Activated CD8-positive, alpha-beta memory T cell treated with anti-CD3 and anti-CD28 coated beads, Interleukin-2, amount 50 U/mL, for 1 hour (primary cell): Measurements from ENCODE around the gene ANKRD6.

ENCODE experiments used
- DNase-seq: peaks from one replicate; pipeline ENCODE4 v3.0.0-alpha.2; 2020; ENCODE audit errors: extremely low read depth

ANKRD6 gene

DNA sequence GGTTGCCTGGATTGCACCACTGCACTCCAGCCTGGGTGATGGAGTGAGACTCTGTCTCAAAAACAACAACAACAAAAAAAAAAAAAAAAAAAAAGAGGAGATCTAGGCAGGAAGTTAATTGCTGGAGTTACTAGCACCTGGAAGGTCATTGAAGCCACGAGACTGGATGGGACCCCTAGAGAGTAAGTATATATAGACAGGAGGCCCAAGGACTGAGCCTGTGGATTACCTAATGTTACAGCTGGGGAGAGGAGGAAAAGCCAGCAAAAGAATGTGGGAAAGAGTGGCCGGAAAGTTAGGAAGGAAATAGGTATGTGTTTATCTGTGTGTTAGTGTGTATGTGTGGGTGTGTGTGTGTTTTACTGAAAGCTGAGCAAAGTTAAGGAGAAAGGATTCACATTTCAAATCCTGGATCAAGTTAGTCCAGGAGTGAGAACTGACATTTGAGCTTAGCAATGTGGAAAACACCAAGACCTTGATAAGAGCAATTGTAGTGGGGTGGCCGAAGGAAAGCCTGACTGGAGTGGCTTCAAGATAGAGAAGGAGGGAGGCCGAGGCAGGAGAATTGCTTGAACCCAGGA lies 38.4 kb downstream of the ANKRD6 start:
- DNase-seq: no peak

DNA sequence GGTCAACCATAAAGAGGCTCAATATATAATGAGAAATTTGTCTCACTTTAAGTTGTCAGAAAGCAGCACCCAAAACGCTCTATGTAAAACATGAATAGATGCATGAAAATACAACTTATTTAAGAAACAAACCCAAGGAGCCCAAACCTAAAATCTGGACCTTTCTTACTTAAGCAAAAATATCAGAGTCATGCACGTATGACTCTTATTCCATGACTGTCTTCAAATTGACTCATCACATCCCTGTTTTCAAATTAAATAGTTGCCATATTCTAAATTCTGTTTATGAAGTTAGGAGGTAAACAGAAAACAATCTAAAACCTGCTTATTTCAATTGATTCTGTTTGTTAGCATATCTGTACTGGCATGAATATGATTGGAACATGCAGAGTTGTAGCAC lies 42.1 kb downstream of the ANKRD6 start:
- no peak for DNase-seq

DNA sequence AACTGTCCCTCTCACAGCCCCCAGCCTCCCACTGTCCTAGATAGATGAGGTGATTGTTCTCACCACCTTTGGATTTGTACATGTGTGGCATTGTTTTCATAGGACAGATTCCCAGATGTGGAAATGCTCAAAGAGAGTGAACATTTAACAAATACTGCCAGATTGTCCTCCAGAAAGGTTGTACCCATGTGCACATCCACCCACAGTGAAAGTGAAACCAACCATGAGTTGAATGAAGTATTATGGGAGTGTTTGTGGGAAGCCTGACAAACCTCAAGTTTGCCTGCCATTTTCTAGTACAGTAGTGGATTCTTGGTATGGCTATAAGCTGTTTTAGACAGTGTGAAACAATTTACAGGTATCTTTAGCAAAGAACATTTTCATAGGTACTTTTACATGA lies 42.7 kb downstream of the ANKRD6 start:
- DNase-seq: no peak

DNA sequence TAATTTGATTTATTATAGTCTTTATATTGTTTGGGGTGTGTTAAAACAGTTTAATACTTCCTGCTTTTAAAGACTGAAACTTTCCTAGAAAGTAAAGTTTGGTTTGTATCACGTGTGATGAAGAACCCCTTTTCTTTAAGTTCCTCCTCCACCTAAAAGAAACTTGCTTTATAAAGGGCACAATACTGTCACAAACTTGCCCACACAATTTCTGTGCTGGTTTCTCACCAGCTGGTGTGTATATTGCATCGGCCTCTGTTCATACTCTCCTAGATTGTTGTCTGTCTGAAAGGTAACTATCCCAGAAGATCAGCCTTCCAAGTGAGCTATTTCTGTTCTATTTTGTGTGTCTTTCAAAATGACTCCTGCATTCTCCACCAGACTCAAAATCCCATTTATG lies 46.9 kb downstream of the ANKRD6 start:
- DNase-seq: no peak

DNA sequence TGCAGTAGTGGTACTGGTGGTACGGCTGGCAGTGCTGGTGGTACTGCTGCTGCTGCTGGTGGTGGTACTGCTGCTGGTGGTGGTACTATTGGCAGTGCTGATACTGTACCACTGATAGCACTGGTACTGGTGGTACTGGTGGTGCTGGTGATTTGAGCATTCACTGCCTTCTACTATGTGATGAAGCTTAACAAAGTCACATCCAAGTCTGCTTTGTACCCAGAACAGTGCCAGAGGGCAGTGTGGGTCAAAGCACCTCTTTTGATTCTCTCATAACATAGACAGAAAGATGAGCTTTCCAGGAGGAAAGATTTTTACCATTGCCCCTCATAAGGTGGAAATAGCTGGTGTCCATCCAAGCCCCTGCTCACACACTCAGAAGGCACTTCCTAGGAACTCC lies 48.7 kb downstream of the ANKRD6 start:
- DNase-seq: no peak

DNA sequence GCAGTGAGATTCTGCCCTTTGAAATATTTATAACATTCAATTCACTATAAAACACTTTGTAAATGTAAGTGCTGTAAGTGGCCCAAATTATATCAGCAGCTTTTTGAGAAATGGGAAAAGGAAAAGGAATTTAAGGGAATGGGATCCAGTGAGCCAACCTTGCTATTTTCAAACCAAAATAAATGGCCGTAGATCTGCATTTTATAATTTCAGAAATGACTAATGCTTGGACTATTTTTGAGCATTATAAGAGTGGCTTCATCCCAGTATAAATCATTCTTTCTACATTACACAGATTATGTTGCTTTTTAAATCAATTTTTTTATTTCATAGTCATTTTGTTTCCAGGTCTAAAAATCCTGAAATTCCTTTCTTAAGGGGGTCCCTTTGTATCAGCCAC lies 49.2 kb downstream of the ANKRD6 start:
- DNase-seq: no peak

DNA sequence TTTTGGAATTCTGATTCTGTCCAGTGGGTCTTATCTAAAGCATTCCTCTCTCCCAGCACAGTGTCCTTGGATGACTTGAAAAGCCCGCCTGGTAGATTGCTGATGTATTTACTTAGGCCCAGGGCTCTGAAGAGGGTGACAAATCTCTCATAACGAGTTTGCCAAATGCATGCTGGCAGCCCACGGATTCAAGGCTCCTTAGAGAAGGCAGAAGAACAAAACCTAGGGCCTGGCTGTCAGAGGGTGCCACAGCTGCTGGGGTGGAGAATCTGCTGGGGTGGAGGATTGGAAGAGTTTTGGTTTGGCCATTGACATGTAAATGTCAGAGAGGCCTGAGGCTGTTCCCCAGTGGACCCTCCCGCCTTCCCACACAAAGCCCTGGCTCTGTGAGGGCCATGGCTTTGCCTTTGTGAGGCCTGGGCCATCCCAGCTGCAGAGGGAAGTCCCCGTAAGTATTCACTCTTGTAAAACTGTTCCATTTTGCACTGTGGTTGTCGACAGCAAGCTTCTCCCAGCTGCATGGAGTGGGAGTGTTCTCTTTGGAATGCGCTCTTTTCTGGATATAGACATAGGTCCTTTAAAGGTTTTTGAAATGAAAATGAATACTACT lies 50.3 kb downstream of the ANKRD6 start:
- DNase-seq: no peak

DNA sequence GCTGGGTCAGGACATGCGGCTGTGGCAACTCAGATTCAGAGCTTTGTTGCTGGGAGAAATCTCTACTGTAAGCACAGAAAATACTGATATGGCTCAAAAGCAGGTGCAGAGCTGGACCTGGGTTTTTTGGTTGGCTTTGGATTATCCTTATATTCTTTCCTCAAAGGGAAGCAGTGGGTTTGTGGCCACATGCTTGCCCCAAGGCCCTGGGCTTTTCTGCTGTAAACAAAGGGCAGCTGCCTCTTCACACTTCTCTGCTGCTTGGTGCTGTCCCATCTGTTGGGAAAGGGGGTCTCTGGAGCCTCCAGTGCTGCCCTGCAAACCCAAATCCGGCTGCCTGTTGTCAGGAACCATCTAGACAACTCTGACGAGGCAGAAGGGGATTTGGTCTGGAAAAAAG lies 52.4 kb downstream of the ANKRD6 start:
- no peak for DNase-seq

DNA sequence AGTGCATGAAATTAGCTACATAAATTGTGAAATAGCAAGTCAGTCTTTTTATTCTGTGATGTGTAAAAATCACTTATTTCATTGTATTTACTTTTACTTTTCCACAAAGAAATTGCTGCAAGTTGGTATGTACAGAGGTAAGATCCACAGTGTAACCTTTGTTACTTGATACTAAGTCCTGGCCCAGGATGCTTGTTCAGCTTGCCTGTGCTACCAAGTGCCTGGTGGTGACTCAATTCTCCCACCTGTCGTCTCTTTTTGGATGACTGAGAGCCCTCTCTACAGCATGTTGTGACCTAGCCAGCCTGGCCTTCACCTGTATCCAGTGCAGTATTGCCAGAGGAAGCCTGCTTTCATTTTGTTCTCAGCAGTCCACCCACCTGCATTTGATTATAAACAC lies 54.9 kb downstream of the ANKRD6 start:
- no peak for DNase-seq

DNA sequence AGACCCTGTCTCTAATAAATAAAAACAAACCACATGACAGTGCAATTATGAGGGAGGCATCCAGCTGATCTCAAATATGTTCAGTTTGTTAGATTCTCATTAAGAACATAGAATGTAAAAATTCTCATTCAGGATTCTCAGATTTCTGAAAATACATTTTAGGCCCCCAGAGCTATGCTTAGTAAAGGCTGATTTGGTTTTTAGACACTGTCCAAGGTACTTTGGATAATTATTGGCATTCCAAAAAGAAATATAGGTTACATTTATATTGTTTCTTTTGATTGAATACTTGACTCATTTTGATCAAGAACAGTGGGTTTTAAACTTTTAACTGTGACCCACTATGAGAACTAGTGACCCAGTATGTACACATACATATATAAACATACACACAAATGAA lies 55.5 kb downstream of the ANKRD6 start:
- no peak for DNase-seq

DNA sequence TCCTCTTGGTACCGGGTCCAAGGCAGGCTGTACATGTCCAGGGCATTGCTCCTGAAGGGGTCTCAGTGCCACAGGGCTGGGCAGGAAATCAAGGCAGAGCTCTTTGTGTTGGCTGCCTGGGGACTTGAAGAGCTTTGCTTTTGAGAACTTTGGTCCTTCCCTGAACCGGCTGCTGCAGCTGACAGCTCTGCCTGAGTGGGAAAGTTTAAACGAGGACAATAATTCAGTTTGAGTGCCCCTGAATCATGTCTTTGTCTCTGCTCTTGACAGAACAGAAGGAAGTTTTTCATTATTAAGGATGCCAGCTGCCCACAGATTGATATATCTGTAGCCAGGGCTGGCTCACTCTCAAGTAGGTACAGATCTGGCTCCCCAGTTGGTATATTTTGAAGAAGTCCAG lies 56.1 kb downstream of the ANKRD6 start:
- no peak for DNase-seq

DNA sequence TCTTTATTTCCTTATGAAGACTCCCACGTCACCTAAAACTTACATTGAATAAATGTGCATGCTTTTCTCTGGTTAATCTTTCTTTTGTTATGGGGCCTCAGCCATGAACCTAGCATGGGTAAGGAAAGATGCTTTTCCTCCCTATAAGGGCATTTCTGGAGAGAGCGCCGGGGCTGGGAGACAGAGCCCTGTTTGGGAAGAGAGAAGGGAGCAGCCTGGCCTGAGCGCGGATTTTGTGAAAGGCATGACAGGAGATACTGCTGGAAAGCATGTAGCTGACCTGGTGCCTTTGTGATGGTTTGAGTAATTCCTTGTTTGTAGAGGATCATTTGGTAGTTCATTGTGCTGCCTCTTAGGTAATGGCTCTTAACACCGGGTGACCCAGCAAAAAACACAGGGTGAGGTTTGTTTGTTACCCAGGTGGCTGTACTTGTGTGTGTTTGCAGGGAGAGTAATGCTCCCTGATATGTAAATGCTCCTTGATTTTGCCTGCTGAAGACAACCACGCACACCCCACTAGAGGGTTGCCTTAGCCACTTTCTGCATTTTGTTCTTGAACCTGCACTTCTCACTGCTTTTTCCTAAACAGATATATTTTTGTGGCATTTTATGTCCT lies 59.2 kb downstream of the ANKRD6 start:
- DNase-seq: no peak

DNA sequence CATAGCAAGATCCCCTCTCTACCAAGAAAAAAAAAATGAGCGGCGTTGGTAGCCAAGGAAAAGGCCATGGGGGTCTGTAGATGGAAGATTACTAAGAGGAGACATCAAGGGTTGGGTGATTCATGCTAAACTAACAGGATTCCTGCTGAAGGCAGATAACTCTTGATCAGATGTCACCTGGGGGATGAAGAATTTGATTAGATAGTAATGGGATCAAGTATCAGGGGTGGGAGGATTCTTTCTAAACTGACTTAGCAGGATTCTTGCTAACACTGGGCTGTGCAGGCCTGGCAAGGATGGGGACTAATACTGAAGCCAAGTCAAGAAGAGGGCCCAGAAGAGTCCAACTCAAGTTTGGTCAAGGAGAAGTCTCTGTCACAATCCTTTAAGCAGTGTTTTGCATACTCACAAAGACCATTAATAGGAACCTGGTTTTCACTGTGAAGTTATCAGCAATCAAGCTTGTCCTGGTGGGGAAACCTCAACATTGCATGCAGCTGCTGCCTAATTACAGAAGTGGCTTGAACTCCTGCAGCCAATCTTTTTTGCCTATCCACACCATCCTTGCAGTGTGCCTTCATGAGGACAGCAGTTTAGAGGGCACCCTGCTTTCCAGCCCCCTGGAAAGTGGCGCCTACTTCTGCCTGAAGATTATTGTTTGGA lies 61.3 kb downstream of the ANKRD6 start:
- DNase-seq: no peak

DNA sequence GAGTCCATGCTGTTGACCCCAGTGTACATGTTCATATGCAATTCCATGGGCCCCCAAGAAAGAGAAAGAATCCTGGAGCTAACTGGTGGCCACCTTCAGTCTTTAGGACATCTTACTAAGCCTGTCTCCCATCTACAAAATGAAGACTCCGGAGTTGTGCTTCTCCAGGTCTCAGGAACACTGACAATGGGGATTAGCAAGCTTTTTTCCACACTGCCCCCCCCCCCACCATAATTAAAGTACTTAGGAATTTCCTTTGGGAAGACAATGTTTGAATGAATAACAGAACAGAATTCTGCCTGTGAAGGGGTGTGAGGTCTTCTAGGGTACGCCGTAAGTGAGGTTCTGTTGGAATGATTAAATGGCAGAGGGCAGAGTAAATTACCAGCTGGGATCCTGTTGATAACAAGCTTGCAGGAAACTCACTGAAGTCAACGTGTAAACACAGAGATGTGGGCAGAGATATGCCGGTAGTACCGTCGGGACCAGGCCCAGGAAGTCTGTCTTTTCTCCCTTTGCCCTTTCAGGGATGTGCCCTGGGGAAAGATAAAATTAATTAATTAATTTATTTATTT lies 63.1 kb downstream of the ANKRD6 start:
- DNase-seq: no peak

DNA sequence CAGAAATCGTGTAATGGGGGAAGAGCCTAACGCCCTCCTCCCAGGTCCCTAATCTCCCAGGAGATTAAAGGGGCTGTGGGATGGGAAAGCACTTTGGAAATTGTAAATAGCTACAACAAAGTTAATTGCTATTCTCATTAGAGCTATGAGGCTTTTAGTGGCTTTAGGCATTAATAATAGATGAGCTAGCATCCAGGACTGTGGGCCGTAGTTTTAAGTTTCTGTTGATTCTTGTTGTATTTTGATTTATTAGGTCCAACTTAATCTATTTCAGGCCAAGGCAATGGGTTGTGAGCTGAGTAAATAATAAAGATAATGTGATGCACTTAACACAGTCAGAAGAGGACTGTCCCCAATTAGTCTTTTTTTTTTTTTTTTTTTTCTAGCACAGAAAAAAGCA lies 67.7 kb downstream of the ANKRD6 start:
- no peak for DNase-seq

DNA sequence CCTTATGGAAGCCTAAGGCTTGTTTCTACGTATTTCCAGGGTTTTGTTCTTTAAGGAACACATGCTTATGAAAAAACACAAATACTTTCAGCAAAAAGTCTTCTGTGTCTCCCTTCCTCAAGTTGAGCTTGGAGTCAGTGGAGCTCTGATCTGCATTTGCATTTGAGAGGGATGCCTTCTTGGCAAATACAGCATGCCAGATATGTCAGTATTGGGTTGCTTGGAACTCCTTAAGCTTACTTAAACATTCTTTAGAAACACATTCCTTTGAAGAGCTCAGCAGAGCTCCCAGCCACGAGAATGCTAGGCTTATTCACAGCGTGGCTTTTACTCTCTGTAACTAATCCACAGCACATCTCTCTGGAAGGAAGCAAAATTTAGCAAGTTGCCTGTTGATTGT lies 68.3 kb downstream of the ANKRD6 start:
- DNase-seq: no peak

DNA sequence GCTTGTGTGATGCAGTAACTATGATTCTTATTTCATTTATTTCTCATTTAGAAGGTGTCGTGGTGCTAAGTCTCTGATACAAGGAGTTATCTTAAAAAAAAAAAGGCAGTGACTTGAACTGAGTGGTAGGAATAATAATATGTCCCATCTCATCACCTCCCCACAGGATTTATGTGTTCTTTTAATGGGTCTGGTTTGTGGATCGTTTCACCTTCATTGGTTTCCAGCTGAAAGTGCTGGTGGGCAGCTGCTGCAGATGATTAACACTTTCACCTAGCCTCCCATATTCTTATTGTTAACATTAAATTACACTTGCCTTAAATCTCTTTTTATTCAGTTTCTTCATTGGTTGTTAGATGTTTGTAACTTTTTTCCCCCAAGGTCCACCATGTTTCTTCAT lies 68.8 kb downstream of the ANKRD6 start:
- no peak for DNase-seq

DNA sequence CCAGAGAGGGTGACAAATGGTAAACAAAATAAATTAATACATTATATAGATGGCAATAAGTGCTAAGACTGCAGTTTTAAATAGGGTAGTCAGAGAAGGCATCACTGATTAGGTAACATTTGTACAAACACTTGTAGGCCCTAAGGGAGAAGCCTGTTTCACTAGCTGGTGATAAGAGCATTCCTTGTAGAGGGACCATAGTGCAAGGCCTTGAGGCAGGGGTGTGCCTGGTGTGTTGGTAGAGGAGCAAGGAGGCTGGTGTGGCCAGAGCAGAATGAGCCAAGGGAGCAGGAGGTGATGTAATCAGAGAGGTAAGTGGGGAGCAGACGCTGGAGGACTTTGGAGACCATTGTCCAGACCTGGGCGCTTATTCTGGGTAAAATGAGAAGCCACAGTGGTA lies 70.7 kb downstream of the ANKRD6 start:
- DNase-seq: no peak

DNA sequence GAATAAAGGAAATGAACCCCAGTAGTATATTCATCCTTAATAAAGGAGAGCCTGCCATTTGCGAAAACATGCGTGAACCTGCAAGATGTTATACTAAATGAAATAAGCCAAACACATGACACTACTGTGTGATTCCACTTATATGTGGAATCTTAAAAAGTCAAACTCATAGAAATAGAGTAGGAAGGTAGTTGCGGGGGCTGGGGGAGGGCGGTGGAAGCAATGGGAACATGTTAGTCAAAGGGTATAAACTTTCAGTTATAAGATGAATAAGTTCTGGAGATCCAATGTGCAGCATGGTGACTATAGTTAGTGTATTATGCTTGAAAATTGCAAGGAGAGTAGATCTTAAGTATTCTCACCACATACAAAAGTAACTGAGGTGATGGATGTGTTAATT lies 72.9 kb downstream of the ANKRD6 start:
- no peak for DNase-seq

DNA sequence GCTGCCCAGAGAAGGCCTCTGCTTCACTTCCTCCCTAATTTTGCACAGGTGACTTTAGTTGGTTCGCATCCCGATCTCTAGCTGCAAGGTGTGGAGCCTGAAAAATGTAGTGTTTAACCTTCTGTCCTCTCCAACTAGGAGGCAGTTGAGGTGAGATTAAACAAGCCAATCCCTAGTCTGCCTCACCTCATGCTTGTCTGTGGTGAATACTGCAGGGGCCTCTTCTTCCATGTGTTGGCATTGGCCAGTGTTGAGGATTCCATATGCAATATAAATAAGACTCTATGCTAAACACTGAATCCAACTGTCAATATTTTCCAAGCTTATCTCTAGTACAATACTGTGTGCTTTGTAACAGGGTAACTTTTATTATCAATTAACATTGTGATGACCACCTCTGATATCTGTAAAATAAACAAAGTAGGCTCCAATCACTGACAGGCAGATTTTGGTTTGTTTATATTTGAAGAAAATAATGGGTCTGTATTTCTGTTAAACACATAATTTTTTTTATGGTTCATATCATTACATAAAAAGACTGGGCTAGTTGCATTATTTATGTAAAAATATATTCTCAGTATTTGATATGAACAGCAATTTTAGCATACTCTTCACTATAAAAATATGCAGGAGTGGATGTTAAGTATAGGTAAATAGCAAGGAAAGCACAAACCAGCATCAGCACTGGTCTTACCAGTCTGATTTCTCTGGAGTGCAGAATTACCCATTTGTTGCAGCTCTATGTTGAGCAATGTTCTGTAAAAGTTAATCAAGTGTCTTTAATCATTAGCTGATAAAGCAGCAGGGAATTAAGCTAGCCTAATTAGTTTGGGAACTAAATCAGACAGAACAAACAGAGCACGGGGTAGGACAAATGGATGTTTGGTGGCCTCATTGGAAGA lies 74.0 kb downstream of the ANKRD6 start:
- no peak for DNase-seq

DNA sequence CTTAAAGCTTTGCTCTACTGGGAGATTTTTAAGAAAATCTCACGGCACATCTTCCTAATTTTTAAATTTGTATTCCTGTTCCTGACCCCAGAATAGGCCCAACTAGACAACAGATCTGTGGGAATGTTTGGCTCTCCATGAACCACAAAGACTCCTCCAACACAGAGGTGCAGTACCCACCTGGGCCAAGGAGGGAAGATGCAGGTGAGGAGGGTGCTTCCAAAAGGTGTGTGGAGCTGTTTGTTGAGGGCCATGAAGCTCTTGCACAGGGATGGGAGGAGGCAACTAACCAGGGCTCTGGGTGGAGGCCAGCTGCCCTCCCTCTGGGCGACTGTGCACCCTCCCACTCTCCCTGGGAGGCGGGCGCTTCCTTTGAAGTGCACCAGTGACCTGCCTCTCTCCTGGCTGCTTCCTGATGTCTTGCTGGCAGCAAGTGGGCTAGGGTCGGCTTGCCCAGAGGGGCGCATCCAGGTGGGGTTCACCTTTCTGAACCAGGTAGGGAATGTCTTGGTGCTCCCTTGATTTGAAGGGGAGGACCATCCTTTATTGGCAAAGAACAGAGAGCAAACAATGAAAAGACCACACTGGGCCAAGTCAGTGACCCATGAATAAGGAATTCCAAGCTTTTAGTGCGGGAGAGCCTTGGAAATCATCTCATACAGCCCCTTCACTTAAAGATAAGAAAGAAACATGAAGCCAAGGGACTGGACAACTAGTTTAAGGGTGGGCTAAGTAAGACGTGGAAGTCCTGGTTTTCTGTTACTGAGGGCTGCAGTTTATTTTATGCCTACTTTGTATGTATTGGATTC lies 76.0 kb downstream of the ANKRD6 start:
- no peak for DNase-seq
